ENCODE results near the gene PCGF2.

PCGF2 gene

GRCh38 chr17:38716368-38717005, 31.6 kb downstream of the PCGF2 start:
- no peak for DNase-seq

DNA sequence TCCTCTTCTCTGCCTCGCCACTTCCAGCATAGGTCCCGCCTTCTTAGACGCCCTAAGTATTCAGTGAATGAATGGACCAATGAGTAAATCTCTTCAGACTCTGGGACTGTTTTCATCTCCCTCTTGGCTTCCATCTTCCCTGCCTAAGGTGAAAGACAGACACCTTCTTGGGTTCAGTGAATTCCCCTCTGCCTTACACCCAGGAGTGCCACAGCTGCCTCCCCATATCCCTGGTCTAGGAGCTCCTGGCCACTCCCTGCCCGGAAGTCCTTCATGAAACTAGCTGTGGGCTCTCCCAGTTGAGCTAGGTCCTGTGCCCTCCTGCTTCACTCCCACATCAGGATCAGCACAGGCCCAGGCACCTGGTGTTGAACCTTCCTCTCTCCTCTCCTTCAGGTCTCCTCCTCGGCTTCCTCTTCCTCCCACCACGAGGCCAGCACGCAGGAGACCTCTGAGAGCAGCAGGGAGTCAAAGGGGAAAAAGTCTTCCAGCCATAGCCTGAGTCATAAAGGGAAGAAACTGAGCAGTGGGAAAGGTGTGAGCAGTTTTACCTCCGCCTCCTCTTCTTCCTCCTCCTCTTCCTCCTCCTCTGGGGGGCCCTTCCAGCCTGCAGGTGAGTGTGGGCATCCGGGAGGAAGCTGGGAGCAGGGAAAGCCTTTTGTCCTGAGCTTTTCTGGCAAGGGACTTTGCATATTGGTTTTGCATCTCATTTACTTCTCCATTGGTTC, 32.8 kb downstream of the PCGF2 start:
- DNase-seq = no peak

- no peak for DNase-seq
These were observed 34.6 kb downstream of the PCGF2 start for GRCh38 chr17:38713456-38714075.

DNA sequence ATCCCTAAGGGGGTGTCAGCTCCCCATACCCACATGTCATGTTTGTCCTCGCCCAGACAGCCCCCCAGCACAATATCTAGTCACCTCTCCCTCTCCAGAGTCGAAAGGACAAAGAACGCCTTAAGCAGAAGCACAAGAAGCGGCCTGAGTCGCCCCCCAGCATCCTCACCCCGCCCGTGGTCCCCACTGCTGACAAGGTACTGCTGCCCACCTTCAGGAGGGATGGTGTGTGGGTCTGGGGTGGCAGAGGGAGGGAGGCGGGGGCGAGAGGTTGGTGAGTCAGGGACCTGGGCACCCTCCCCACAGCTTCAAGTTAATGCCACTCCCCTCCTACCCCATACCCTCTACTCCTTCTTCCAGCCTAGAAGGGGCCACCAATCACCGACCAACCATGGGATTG, 35.5 kb downstream of the PCGF2 start:
- no peak for DNase-seq

DNA sequence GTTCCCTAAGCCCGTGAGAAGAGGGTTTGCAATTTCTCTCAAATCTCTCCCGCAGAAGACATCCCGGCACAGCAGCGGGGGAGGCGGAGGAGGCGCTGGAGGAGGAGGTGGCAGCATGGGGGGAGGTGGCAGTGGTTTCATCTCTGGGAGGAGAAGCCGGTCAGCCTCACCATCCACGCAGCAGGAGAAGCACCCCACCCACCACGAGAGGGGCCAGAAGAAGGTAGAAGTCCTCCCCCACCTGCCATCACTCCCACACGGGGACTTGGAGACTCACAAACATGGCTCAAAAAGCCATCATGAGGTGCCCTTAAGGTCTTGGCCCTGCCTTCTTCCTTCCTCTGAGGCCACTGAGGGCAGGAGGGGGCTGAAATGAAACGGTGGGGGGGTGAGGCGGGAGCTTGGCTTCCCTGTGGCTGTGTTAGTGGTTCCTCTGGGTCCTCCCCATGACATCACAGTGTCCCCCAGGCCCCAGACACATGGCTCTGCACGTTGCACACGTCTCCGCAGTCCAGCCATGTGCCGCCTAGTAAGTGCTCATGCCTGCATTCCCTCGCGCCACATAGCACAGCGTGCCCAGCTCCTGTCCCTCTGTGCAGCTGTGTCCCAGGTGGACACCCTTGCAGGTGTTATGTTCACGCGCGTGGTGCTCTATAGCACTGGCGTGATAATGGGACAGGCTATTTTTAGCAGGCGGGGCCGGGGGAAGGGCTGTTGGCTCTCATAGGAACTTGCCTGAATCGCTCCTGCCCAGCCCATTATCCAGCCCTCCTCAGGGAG, 36.2 kb downstream of the PCGF2 start:
- DNase-seq = no peak

- DNase-seq = no peak
These were observed 37.2 kb downstream of the PCGF2 start for GRCh38 chr17:38710985-38711384.

- no peak for DNase-seq
These were observed 37.6 kb downstream of the PCGF2 start for GRCh38 chr17:38710604-38710962.

DNA sequence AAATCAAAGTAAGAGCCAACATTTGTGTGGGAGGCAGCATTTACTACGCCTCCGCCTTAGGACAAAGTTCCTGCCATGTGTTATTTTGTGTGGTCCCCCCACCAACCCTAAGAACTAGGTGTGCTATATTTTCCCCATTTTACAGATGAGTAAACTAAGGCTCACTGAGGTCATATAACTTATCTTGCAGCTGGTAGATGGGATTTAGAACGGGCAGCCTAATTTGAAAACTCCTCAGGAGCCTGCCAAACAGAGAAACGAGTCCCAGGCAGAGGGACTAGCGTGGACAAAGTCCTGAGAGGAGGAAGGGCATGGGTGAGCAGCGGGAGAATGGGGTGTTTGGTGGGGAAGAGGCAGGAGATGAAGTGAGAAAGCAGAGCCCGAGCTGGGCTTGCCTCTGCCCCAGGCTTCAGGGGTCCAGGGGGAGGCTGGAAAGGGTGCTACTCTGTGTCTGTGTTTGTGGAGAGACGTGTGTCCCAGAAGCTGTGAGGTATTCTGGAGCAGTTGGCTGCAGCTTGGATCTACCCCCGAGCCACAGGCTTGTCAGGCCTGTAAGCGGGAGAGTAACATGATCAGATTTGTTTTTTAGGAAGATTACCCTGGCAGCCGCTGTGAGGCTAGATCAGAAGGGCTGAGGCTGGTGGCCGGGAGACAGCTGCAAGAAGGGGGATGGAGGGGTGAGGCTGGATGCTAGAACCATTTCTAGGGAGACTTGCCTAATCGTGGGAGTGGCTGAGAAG, 38.1 kb downstream of the PCGF2 start:
- no peak for DNase-seq

- DNase-seq = no peak
These were observed 38.9 kb downstream of the PCGF2 start for GRCh38 chr17:38709104-38709820.

- no peak for DNase-seq
These were observed 40.3 kb downstream of the PCGF2 start for GRCh38 chr17:38707678-38708351.

DNA sequence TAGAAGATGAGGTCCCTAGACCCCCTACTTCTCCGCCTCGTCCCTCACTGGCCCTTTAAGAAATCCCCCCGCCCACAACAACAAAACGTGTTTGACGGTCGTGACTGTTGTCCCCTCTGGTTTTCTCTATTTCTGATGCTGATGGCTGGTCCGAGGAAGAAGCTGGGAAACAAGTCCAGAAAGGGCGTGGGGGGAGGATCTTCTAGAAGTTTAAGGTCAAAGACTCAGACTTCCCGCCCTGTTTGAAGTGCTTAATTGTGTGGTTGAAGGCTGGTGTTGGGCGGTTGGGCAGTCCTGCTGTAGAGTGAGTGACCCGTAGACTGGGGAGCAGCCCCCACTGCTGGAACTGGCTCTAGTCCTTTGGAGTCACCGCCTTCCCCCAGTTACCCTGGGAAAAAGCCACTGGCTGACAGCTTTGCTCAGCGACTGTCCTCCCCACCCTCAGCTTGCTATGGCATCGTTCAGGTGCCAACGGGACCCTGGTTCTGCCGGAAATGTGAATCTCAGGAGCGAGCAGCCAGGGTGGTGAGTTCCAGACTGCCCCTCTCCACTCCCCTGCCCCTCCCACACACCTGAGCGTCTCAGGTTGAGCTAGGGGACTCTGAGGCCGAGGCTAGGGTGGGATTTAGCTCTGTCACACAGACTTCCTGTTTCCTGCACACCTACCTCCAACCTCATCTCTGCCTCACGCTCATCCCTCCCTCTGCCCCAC, 41.5 kb downstream of the PCGF2 start:
- peak; percentile 55 for DNase-seq

DNA sequence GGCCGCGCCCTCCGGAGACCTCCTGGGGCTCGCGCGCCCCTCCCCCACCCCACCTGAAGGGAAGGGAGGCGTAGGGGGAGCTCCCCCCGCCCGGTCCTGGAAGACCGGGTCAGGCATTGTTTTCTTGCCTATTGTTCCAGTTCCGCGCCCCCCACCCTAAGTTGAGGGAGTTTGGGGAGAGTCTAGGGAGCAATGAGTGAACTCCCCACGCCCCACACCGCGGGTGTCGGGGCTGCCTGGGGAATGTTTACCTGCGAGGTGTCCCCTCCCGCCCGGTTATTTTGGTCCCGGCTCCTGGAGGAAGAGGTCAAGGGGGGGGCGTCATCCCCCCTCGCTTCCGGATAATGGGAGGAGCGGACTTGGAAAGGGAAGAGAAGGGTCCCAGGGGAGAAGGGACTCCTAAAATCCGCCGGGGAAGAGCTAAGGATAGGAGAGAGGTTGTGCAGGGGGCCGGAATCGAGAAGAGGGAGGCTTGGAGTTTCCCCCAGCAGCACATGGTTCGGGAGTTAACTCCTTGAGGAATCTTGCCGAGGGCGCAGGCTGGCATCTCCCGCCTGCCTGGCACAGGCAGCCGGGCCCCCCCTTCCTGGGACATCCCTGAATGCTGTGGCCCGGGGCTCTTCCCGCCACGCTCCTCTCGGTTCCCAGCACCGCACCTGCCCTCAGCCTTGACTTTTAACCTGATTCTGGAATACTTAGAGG, 42.2 kb downstream of the PCGF2 start:
- peak; percentile 36 for DNase-seq

- no peak for DNase-seq
These were observed 42.7 kb downstream of the PCGF2 start for GRCh38 chr17:38705523-38705802.

DNA sequence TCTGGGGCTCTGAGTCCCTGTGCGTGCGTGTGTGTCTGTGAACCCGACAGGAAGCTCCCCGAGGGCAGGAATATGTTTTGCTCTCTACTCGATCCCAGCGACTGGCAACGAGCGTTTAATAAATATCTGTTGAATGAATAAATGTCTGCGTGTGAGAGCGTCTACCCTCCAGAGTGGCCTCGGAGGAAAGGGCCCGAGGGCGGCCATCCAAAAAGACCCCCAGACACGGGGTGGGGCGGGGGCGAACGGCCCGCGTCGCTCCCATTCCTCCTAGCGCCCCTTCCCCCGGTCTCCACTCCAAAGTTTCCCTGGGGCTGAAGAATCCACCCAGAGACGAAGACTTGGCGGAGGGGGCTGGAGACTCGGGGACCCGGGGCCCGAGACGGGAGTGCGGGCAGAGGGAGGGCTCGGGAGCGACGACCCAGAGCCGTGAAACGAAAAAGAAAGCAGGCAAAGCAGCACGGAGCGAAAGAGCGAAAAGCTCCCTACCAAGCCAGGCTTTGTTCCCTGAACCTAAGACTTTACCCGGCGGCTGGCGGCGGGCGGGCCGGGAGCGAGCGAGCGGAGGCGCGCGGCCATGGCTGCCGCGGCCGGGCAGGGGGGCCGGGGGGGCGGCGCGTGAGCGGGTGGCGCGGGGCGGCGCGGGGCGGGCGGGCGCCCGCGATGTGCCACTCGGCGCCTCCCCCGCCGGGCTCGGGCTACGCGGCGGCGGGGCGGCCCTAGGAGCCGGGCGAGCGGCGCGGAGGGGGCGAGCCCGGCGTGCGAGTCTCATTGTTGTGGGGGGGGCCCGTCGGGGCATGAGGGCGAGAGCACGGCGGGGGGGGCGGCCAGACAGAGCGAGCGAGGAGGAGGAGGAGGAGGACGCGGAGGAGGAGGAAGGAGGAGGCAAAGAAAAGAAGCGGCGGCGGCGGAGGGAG, 43.3 kb downstream of the PCGF2 start, which contains the start of gene MLLT6:
TSS of gene MLLT6 (plus strand) at position 668 of the 917 bp plus-strand sequence. CDS start 360 bp downstream, outside the sequence.
- peak; percentile 82 for DNase-seq

- DNase-seq = peak; percentile 85
These were observed 44.2 kb downstream of the PCGF2 start for GRCh38 chr17:38703742-38704605.

GRCh38 chr17:38702916-38703741, 45.0 kb downstream of the PCGF2 start:
- peak; percentile 63 for DNase-seq
